Neural progenitor cell (in vitro differentiated cells): ENCODE measurements around the gene PRLH. TPM values are rescaled to one million over a fixed set of nuclear protein-coding genes. Genes with fewer than 3 reads are reported as not detected.

Experiments used
- DNase-seq: peaks from one replicate; pipeline ENCODE4 v3.0.0-alpha.2; 2016; ENCODE audit warnings: low spot score
- H2AFZ ChIP-seq: fragments of 200-600 bp; sonication (generic); replicated peaks from 2 replicates; pipeline ENCODE4 v1.6.1; 2016; ENCODE audit warnings: antibody characterized with exemption
- H3F3A ChIP-seq: fragments of 200-600 bp; sonication (generic); 2 replicates; pipeline ENCODE4 v1.6.1; 2016; ENCODE audit warnings: antibody characterized with exemption, low read depth
- H3K27ac ChIP-seq: fragments of 200-600 bp; sonication (generic); 2 replicates; pipeline ENCODE4 v1.5.1; 2016; ENCODE audit warnings: mild to moderate bottlenecking
- H3K27me3 ChIP-seq: fragments of 200-600 bp; sonication (generic); 2 replicates; pipeline ENCODE4 v1.6.1; 2016; ENCODE audit warnings: mild to moderate bottlenecking, moderate library complexity
- H3K36me3 ChIP-seq: fragments of 200-600 bp; sonication (generic); 2 replicates; pipeline ENCODE4 v1.5.1; 2016
- H3K4me1 ChIP-seq: fragments of 200-600 bp; sonication (generic); 2 replicates; pipeline ENCODE4 v1.6.1; 2016; ENCODE audit warnings: mixed run types
- H3K4me2 ChIP-seq: fragments of 200-600 bp; sonication (generic); 2 replicates; pipeline ENCODE4 v1.6.1; 2016
- H3K4me3 ChIP-seq: fragments of 200-600 bp; sonication (generic); 2 replicates; pipeline ENCODE4 v1.5.1; 2016
- H3K79me2 ChIP-seq: fragments of 200-600 bp; sonication (generic); 2 replicates; pipeline ENCODE4 v1.6.1; 2016; ENCODE audit warnings: low read depth
- H3K9ac ChIP-seq: fragments of 200-600 bp; sonication (generic); 2 replicates; pipeline ENCODE4 v1.6.1; 2016
- H3K9me3 ChIP-seq: fragments of 200-600 bp; sonication (generic); 2 replicates; pipeline ENCODE4 v1.5.1; 2016; ENCODE audit warnings: low read depth
- H4K20me1 ChIP-seq: fragments of 200-600 bp; sonication (generic); 2 replicates; pipeline ENCODE4 v1.6.1; 2016; ENCODE audit warnings: low read depth
- H3K27ac Mint-ChIP-seq: 3 replicates; pipeline ENCODE4 v1.8.0; 2021; ENCODE audit warnings: mixed read lengths
- H3K27me3 Mint-ChIP-seq: 2 replicates; pipeline ENCODE4 v1.8.0; 2022; ENCODE audit warnings: low read depth, mild to moderate bottlenecking, inconsistent platforms, moderate library complexity, mixed read lengths; ENCODE audit not compliant: insufficient read depth
- H3K36me3 Mint-ChIP-seq: 3 replicates; pipeline ENCODE4 v1.8.0; 2021; ENCODE audit warnings: mixed read lengths
- H3K4me1 Mint-ChIP-seq: 3 replicates; pipeline ENCODE4 v1.8.0; 2021; ENCODE audit warnings: mixed read lengths
- H3K4me3 Mint-ChIP-seq: 3 replicates; pipeline ENCODE4 v1.8.0; 2021; ENCODE audit warnings: mild to moderate bottlenecking, moderate library complexity, mixed read lengths
- H3K9me3 Mint-ChIP-seq: 3 replicates; pipeline ENCODE4 v1.8.0; 2020; ENCODE audit warnings: mixed read lengths
- EZH2 ChIP-seq: fragments of 200-600 bp; sonication (generic); IDR thresholded peaks from 2 replicates; pipeline ENCODE4 v1.6.1; 2017; ENCODE audit warnings: antibody characterized with exemption, mild to moderate bottlenecking, moderate library complexity
- EZH2phosphoT487 ChIP-seq: fragments of 200-600 bp; sonication (generic); IDR thresholded peaks from 2 replicates; pipeline ENCODE4 v1.6.1; 2017; ENCODE audit warnings: antibody characterized with exemption
- total RNA-seq: library from RNA; depleted of rRNA; stranded (reverse); fragments of >200 nt; gene quantifications from 2 replicates; pipeline ENCODE4 v1.2.3, GENCODE V29; 2015; ENCODE audit warnings: low replicate concordance
- TF ChIP-seq, protein P1 (sequence below): fragments of 200-600 bp; sonication (generic); IDR thresholded peaks from 2 replicates; pipeline ENCODE4 v1.5.1; 2017; ENCODE audit warnings: antibody characterized with exemption, mild to moderate bottlenecking

Gene PRLH
- total RNA-seq, 1 donor from 2014 or later: not detected

DNA sequence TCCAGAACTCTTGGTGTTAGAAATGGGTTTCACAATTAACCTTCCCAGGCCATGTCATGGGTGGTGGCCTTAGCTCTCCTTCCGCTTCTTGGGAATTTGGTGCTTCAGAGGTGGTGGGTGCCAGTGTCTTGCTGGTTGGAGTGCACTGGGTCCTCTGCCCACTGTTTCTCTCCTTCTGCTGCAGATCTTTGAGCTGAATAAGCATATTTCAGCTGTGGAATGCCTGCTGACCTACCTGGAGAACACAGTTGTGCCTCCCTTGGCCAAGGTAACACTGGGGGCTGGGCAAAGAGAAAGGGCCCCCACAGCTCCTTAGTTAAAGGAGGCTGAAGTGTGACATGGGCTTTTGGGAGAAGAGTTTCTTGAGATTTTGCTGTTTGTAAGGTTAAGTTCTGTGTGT lies 32.0 kb upstream of the PRLH start:
- no peak overlapping the region for H3K4me3 ChIP-seq
- Mint-ChIP-seq H3K27me3 (peaks cover 10% of the 10 kb centered on the region), H3K27ac (no peak overlapping the region), H3K36me3 (no peaks in the 10 kb centered on the region), H3K9me3 (no peaks in the 10 kb centered on the region), H3K4me3 (no peak overlapping the region), H3K4me1 (peaks cover 15% of the 10 kb centered on the region)
- H3K4me2 ChIP-seq: no peak overlapping the region
- H3K36me3 ChIP-seq: no peaks in the 10 kb centered on the region
- H3K4me1 ChIP-seq: no peaks in the 10 kb centered on the region
- no peaks in the 10 kb centered on the region for H3F3A ChIP-seq
- no peak overlapping the region for H3K9ac ChIP-seq
- TF ChIP-seq EZH2 (no peak), EZH2phosphoT487 (no peak)
- TF ChIP-seq, protein P1, sequence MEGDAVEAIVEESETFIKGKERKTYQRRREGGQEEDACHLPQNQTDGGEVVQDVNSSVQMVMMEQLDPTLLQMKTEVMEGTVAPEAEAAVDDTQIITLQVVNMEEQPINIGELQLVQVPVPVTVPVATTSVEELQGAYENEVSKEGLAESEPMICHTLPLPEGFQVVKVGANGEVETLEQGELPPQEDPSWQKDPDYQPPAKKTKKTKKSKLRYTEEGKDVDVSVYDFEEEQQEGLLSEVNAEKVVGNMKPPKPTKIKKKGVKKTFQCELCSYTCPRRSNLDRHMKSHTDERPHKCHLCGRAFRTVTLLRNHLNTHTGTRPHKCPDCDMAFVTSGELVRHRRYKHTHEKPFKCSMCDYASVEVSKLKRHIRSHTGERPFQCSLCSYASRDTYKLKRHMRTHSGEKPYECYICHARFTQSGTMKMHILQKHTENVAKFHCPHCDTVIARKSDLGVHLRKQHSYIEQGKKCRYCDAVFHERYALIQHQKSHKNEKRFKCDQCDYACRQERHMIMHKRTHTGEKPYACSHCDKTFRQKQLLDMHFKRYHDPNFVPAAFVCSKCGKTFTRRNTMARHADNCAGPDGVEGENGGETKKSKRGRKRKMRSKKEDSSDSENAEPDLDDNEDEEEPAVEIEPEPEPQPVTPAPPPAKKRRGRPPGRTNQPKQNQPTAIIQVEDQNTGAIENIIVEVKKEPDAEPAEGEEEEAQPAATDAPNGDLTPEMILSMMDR: no peak
- no peak overlapping the region for H2AFZ ChIP-seq
- no peaks in the 10 kb centered on the region for H3K9me3 ChIP-seq
- H3K79me2 ChIP-seq: no peaks in the 10 kb centered on the region
- H3K27me3 ChIP-seq: no peaks in the 10 kb centered on the region
- no peak overlapping the region for H3K27ac ChIP-seq
- H4K20me1 ChIP-seq: no peaks in the 10 kb centered on the region
- no peak for DNase-seq

DNA sequence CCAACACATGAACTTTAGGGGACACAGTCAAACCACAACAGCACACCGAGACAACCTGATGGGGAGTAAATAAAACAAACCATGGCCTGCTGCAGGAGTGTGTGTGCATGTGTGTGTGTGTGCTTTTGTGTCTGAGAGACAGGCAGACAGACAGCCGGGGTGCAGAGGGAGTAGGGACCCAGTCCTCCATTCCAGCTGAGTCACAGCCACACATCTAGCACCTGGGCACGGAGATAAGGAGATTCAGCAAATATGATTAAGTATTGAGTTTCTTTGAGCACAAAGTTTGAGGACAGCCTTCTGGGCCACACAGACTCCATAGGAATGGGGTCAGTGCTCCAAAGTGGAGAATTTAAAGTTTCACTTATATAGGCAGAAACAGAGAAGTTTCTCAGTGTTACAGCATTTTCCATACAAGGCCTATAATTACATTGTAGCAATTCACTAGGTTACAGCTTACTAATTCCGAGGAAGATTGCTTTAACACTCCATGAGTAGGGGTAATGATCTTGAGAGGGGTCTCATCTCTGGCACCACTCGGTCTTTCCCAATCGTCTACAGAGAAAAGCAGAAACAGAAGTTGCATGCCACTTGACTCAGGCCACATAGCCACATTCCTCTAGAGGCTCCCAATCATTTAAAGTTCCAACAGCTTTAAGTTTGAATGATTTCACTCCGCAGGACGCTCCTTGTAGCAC lies 30.8 kb upstream of the PRLH start:
- Histone ChIP-seq H3K9me3 (no peaks in the 10 kb centered on the region), H3K4me1 (no peaks in the 10 kb centered on the region), H3K27me3 (no peaks in the 10 kb centered on the region), H4K20me1 (no peaks in the 10 kb centered on the region), H3F3A (no peaks in the 10 kb centered on the region), H3K79me2 (no peaks in the 10 kb centered on the region), H3K36me3 (no peaks in the 10 kb centered on the region), H3K4me2 (no peak overlapping the region), H3K27ac (no peak overlapping the region), H3K9ac (no peak overlapping the region), H2AFZ (no peak overlapping the region), H3K4me3 (no peak overlapping the region)
- no peak for DNase-seq
- no peaks in the 10 kb centered on the region for H3K36me3 Mint-ChIP-seq
- peaks cover 17% of the 10 kb centered on the region for H3K4me1 Mint-ChIP-seq
- TF ChIP-seq EZH2 (no peak), EZH2phosphoT487 (no peak)
- TF ChIP-seq, protein P1: no peak
- H3K27ac Mint-ChIP-seq: no peak overlapping the region
- H3K9me3 Mint-ChIP-seq: no peaks in the 10 kb centered on the region
- no peak overlapping the region for H3K4me3 Mint-ChIP-seq
- peaks cover 10% of the 10 kb centered on the region for H3K27me3 Mint-ChIP-seq

DNA sequence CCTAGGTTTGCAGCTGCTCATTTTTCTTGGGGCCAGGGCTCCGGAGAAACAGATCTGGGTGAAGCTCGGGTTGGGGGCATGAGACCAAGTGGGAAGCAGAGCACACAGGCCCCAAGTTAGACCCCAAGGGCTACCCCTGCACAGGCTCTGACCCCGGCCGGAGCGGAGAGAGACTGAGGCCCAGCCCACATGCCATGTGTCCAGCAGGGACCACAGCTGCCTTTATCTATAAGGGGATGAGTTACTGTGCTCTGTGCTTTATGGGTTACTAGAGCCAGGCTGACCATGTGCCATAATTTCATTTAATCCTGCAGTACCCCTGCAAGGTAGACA lies 30.3 kb upstream of the PRLH start:
- no peaks in the 10 kb centered on the region for H3F3A ChIP-seq
- Mint-ChIP-seq H3K27ac (no peak overlapping the region), H3K4me3 (no peak overlapping the region), H3K27me3 (peaks cover 10% of the 10 kb centered on the region), H3K36me3 (no peaks in the 10 kb centered on the region), H3K9me3 (no peaks in the 10 kb centered on the region), H3K4me1 (peaks cover 17% of the 10 kb centered on the region)
- TF ChIP-seq, protein P1: no peak
- TF ChIP-seq EZH2phosphoT487 (no peak), EZH2 (no peak)
- no peaks in the 10 kb centered on the region for H3K9me3 ChIP-seq
- H3K27me3 ChIP-seq: no peaks in the 10 kb centered on the region
- H3K36me3 ChIP-seq: no peaks in the 10 kb centered on the region
- no peak for DNase-seq
- no peaks in the 10 kb centered on the region for H4K20me1 ChIP-seq
- H3K4me1 ChIP-seq: peaks cover under 1% of the 10 kb centered on the region
- H2AFZ ChIP-seq: no peak overlapping the region
- H3K79me2 ChIP-seq: no peaks in the 10 kb centered on the region
- H3K9ac ChIP-seq: no peak overlapping the region
- H3K4me2 ChIP-seq: no peak overlapping the region
- no peak overlapping the region for H3K27ac ChIP-seq
- no peak overlapping the region for H3K4me3 ChIP-seq
